Spleen (tissue), 11 donors: ENCODE data around the gene ABCC1. TPM values are rescaled to one million over a fixed set of nuclear protein-coding genes. Genes with fewer than 3 reads are reported as not detected.

Source experiments
- DNase-seq: peaks from one replicate; pipeline ENCODE4 v3.0.0-alpha.2; 2020
- H3K27ac ChIP-seq, 8 donors: fragments of 200-600 bp; sonication (generic) in 7 of 8; 1 replicate in 4 of 8; 2 replicates in 4 of 8; pipeline versions ENCODE4 v1.5.0 to v1.8.0; 2016 to 2021; ENCODE audit warnings: inconsistent platforms in 4 of 8, mild to moderate bottlenecking in 4 of 8, moderate library complexity in 1 of 8
- H3K27me3 ChIP-seq, 7 donors: fragments of 200-600 bp; sonication (generic) in 6 of 7; replicated peaks in 1 of 7; 1 replicate in 4 of 7; 2 replicates in 3 of 7; pipeline versions ENCODE4 v1.5.0 to v1.8.0; 2016 to 2021; ENCODE audit warnings: inconsistent platforms in 3 of 7, mild to moderate bottlenecking in 1 of 7
- H3K36me3 ChIP-seq, 6 donors: fragments of 200-600 bp; sonication (generic) in 5 of 6; 1 replicate in 4 of 6; 2 replicates in 2 of 6; pipeline versions ENCODE4 v1.5.0 to v1.8.0; 2016 to 2021; ENCODE audit warnings: inconsistent platforms in 2 of 6
- H3K4me1 ChIP-seq, 6 donors: fragments of 200-600 bp; sonication (generic) in 5 of 6; 1 replicate in 3 of 6; 2 replicates in 3 of 6; pipeline versions ENCODE4 v1.5.0 to v1.8.0; 2016 to 2021; ENCODE audit warnings: inconsistent platforms in 3 of 6
- H3K4me3 ChIP-seq, 8 donors: fragments of 200-600 bp; sonication (generic) in 7 of 8; 1 replicate in 4 of 8; 2 replicates in 4 of 8; pipeline versions ENCODE4 v1.5.0 to v1.8.0; 2016 to 2021; ENCODE audit warnings: inconsistent platforms in 4 of 8, mild to moderate bottlenecking in 4 of 8, moderate library complexity in 2 of 8
- H3K9me3 ChIP-seq, 8 donors: fragments of 200-600 bp; sonication (generic) in 7 of 8; 1 replicate in 4 of 8; 2 replicates in 4 of 8; pipeline versions ENCODE4 v1.5.0 to v1.8.0; 2016 to 2021; ENCODE audit warnings: inconsistent platforms in 4 of 8
- CTCF ChIP-seq, 11 experiments: fragments of 200-600 bp in 7 of 11; fragments of 450-650 bp in 4 of 11; sonication (generic) in 4 of 11; IDR thresholded peaks in 8 of 11; conservative IDR thresholded peaks in 3 of 11; 1 replicate in 7 of 11; 2 replicates in 4 of 11; pipeline versions ENCODE4 v1.4.0 to v1.8.0; 2016 to 2021; ENCODE audit warnings: antibody characterized with exemption in 11 of 11, inconsistent platforms in 4 of 11, mild to moderate bottlenecking in 1 of 11
- POLR2A ChIP-seq, 3 donors: fragments of 450-650 bp; IDR thresholded peaks; one replicate each; pipeline ENCODE4 v1.5.1; 2017; ENCODE audit warnings: antibody characterized with exemption in 3 of 3, mild to moderate bottlenecking in 1 of 3
- POLR2AphosphoS5 ChIP-seq, 3 donors: sonication (generic); formaldehyde crosslinking; IDR thresholded peaks; one replicate each; pipeline ENCODE4 v1.5.1; 2017; ENCODE audit warnings: antibody characterized with exemption in 3 of 3
- WGBS, 5 donors: extraction: QIAGEN DNeasy Blood & Tissue Kit in 3 of 5; methylation state at CpG; one replicate each; pipeline versions ENCODE4 v1.1.5 to v1.1.7; 2013 to 2018; 5-methylcytosine and 5-hydroxymethylcytosine counted together
- intact Hi-C: fragments of 100-400 bp; cut with DNase I; formaldehyde crosslinking; loops from one replicate; pipeline ENCODE4 v1.15.0; 2023; ENCODE audit warnings: low total_unique reads
- polyA plus RNA-seq, 3 donors: library from polyadenylated mRNA; stranded (reverse); fragments of 200-250 nt; gene quantifications; one replicate each; pipeline ENCODE4 v1.2.1, GENCODE V29; 2013
- total RNA-seq, 7 donors: library from RNA; depleted of rRNA in 3 of 7; stranded (reverse); fragments of >200 nt in 3 of 7; fragmentation: NEBNext Ultra II Directional in 4 of 7; extraction: Animal tissue kit (Norgen Biotek cat#: 25700) in 4 of 7; gene quantifications; one replicate each; pipeline versions ENCODE4 v1.1.0 to v1.2.1, GENCODE V29; 2016 to 2021
- donor health status: healthy with polysubstance abuse.
- donor health status: DM: no; HTN: no; CAD: no; lungs with moderate emphysema.
- donor health status: DM: no; HTN: no; CAD: no.
- donor health status: Bipolar disorder and iron deficiency.
- donor health status: healthy.
- donor health status: DM: no; HTN: no; CAD: no.
- donor health status: DM: yes; HTN: yes; CAD: no.

Gene ABCC1
- total and polyA plus RNA-seq, 10 donors, result 7.8 to 65.7 (median 52.5) TPM

- Histone ChIP-seq H3K4me3 (no peak overlapping the region), H3K4me1 (peaks cover 0 to 3% (median 0%) of the 10 kb centered on the region in 6 donors), H3K36me3 (peaks cover 11 to 100% (median 79%) of the 10 kb centered on the region in 6 donors), H3K27ac (no peak overlapping the region), H3K27me3 (no peaks in the 10 kb centered on the region), H3K9me3 (peaks cover 0 to 7% (median 2%) of the 10 kb centered on the region in 8 donors)
- 95 to 98% (median 96%) methylated on average over 2 of the region's 2 CpGs for whole genome bisulfite sequencing, 5 donors
- no peak for DNase-seq
- intact Hi-C loops, result no loop called here
- TF ChIP-seq POLR2A (IDR thresholded peaks at IDR 0.05) (no peak), CTCF (IDR thresholded peaks at IDR 0.05 in 8 of 11, conservative IDR thresholded peaks at IDR 0.05 in 3 of 11) (no peak), POLR2AphosphoS5 (IDR thresholded peaks at IDR 0.05) (no peak)
These were observed 132.8 kb downstream of the ABCC1 start for GRCh38 chr16:16082255-16082654.

- no peak for DNase-seq
- Histone ChIP-seq H3K27me3 (no peaks in the 10 kb centered on the region), H3K4me1 (peaks cover 0 to 4% (median 0%) of the 10 kb centered on the region in 6 donors), H3K4me3 (no peak overlapping the region), H3K9me3 (peaks cover 0 to 7% (median 2%) of the 10 kb centered on the region in 8 donors), H3K27ac (no peak overlapping the region), H3K36me3 (peaks cover 11 to 100% (median 81%) of the 10 kb centered on the region in 6 donors)
- WGBS, 5 donors, result 97 to 99% (median 98%) methylated on average over 10 of the region's 10 CpGs
- no peak for TF ChIP-seq POLR2A (IDR thresholded peaks at IDR 0.05)
- no peak for TF ChIP-seq CTCF (IDR thresholded peaks at IDR 0.05 in 8 of 11, conservative IDR thresholded peaks at IDR 0.05 in 3 of 11)
- no peak for TF ChIP-seq POLR2AphosphoS5 (IDR thresholded peaks at IDR 0.05)
- intact Hi-C loops, result no loop called here
These were observed 134.2 kb downstream of the ABCC1 start for GRCh38 chr16:16083421-16084156.

- no peak for DNase-seq
- Histone ChIP-seq H3K4me3 (no peak overlapping the region), H3K36me3 (peaks cover 12 to 100% (median 81%) of the 10 kb centered on the region in 6 donors), H3K27ac (no peak overlapping the region), H3K4me1 (peaks cover 0 to 8% (median 0%) of the 10 kb centered on the region in 6 donors), H3K9me3 (peaks cover 0 to 7% (median 2%) of the 10 kb centered on the region in 8 donors), H3K27me3 (no peaks in the 10 kb centered on the region)
- TF ChIP-seq CTCF (IDR thresholded peaks at IDR 0.05 in 8 of 11, conservative IDR thresholded peaks at IDR 0.05 in 3 of 11) (no peak), POLR2A (IDR thresholded peaks at IDR 0.05) (no peak), POLR2AphosphoS5 (IDR thresholded peaks at IDR 0.05) (no peak)
- intact Hi-C loops, result no loop called here
- WGBS, 5 donors, result 96 to 99% (median 97%) methylated on average over 3 of the region's 3 CpGs
These were observed 135.5 kb downstream of the ABCC1 start for GRCh38 chr16:16084874-16085273.

- H3K36me3 ChIP-seq, result peaks cover 14 to 100% (median 83%) of the 10 kb centered on the region in 6 donors
- TF ChIP-seq POLR2AphosphoS5 (IDR thresholded peaks at IDR 0.05) (no peak), CTCF (IDR thresholded peaks at IDR 0.05 in 8 of 11, conservative IDR thresholded peaks at IDR 0.05 in 3 of 11) (no peak), POLR2A (IDR thresholded peaks at IDR 0.05) (no peak)
- H3K4me1 ChIP-seq, result peaks cover 0 to 8% (median 0%) of the 10 kb centered on the region in 6 donors
- no peak overlapping the region for H3K27ac ChIP-seq
- 92 to 96% (median 93%) methylated on average over 18 of the region's 18 CpGs for WGBS, 5 donors
- intact Hi-C loops, result no loop called here
- H3K4me3 ChIP-seq, result no peak overlapping the region
- DNase-seq, result no peak
- H3K9me3 ChIP-seq, result peaks cover 0 to 7% (median 2%) of the 10 kb centered on the region in 8 donors
- no peaks in the 10 kb centered on the region for H3K27me3 ChIP-seq
These were observed 137.4 kb downstream of the ABCC1 start for GRCh38 chr16:16086653-16087446.
